Esophagus squamous epithelium (tissue), 4 donors: ENCODE measurements around the gene DLGAP1.

Experiments used
- CTCF ChIP-seq, 6 experiments: fragments of 450-650 bp in 4 of 6; fragments of 200-600 bp in 2 of 6; sonication (generic) in 2 of 6; IDR thresholded peaks; one replicate each; pipeline ENCODE4 v1.5.1; 2016 to 2019; ENCODE audit warnings: antibody characterized with exemption in 6 of 6, mild to moderate bottlenecking in 4 of 6, moderate library complexity in 4 of 6
- POLR2A ChIP-seq, 4 donors: fragments of 450-650 bp; IDR thresholded peaks; one replicate each; pipeline ENCODE4 v1.6.1; 2017; ENCODE audit warnings: antibody characterized with exemption in 4 of 4, mild to moderate bottlenecking in 4 of 4, moderate library complexity in 3 of 4

- TF ChIP-seq CTCF (IDR thresholded peaks at IDR 0.05) (no peak), POLR2A (IDR thresholded peaks at IDR 0.05) (no peak)
Observed at GRCh38 chr18:3590096-3590630, 864.9 kb downstream of the DLGAP1 start.
